ENCODE measurements around the gene USP38. TPM values are rescaled to one million over a fixed set of nuclear protein-coding genes. Genes with fewer than 3 reads are reported as not detected.
A peak's percentile ranks its signal among the peaks of the same experiment; 100 is the strongest.

The USP38 gene
- total and polyA plus RNA-seq, 2 of the 4 experiments (the other 2 are of a cell fraction), result 5.5 to 17.0 TPM

DNA sequence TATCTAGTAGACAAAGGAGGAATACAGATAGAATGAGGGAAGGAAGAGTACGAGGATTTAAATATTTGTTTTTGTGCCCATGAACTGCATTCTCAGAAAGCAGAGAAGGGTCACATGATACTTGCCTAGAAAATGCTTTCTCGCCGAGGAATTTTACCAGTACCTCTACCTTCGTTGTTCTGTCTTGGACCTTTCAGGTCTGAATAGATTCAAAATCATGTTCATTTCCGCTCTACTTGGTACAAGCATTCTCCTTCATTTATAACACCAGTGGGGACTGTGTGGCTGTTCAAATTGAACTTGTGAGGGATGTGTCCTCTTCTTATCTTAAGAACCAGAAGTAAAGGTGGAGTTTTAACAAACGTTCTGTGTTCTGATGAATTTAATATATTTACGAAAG is 1.9 kb downstream of the USP38 start:
- intact Hi-C loops (cut with micrococcal nuclease), result loop anchor here (5.0 to 10.0 kb wide), 3 partner anchors 342 to 1059 kb away; partner anchors contain the start of gene INPP4B
- in situ Hi-C loops (cut with MboI; ENCODE audit: low sequenced_read_pairs), result no loop called here
- DNase-seq, result no peak

More for the DNA sequence above, 1.9 kb downstream of the USP38 start:
- H3K9me1 ChIP-seq (ENCODE audit: insufficient read depth, low read length), result no peaks in the 10 kb centered on the region
- dilution Hi-C loops (cut with HindIII; ENCODE audit: low sequenced_read_pairs, unreplicated experiment), result no loop called here
- no peak for ATAC-seq (ENCODE audit: low read depth)
- no peak overlapping the region for H2BK20ac ChIP-seq (ENCODE audit: low read depth, low read length)
- H3K27ac ChIP-seq (ENCODE audit: insufficient read depth, low read length), result no peak overlapping the region
- peak overlapping the region; percentile 41; the same call in 1 of the 2 replicates for H3K18ac ChIP-seq (ENCODE audit: low read depth, low read length)
- H3K79me1 ChIP-seq (ENCODE audit: low read depth in 1 of 2, low read length in 2 of 2), result peaks cover 6 to 31% of the 10 kb centered on the region in 2 experiments; a peak in 3 of 4 replicates
- H2AFZ ChIP-seq (replicated peaks; ENCODE audit: low read length, poor library complexity), result no peak overlapping the region
- no peaks in the 10 kb centered on the region for H3K9me3 ChIP-seq (ENCODE audit: control insufficient read depth, insufficient read depth, low read length)
- TSS peak; percentile 33 for BruUV-seq (replicated peaks)
- H2BK15ac ChIP-seq (ENCODE audit: low read depth, low read length), result no peak overlapping the region
- WGBS, 2 experiments (ENCODE audit: extremely low coverage in 2 of 2, insufficient read length in 1 of 2), result no CpG with 5 or more reads among the region's 7 CpGs
- peak overlapping the region; percentile 91 for H3K4me2 ChIP-seq (ENCODE audit: low read depth, low read length)
- H3K14ac ChIP-seq (replicated peaks; ENCODE audit: low read depth, low read length), result no peak overlapping the region
- TF ChIP-seq, protein P1, sequence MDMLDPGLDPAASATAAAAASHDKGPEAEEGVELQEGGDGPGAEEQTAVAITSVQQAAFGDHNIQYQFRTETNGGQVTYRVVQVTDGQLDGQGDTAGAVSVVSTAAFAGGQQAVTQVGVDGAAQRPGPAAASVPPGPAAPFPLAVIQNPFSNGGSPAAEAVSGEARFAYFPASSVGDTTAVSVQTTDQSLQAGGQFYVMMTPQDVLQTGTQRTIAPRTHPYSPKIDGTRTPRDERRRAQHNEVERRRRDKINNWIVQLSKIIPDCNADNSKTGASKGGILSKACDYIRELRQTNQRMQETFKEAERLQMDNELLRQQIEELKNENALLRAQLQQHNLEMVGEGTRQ (IDR thresholded peaks at IDR 0.05; ENCODE audit: low read depth, low read length), result peak; percentile 42; the same call in 1 of the 2 replicates
- TF ChIP-seq MAZ (IDR thresholded peaks at IDR 0.05; ENCODE audit: borderline replicate concordance, low read depth, low read length), result no peak
- CTCF ChIA-PET, result no interaction called here
- H2BK120ac ChIP-seq (ENCODE audit: low read depth, low read length), result no peak overlapping the region
- H4K8ac ChIP-seq (ENCODE audit: low read depth in 2 of 2, low read length in 2 of 2), result no peak overlapping the region
- H4K91ac ChIP-seq (ENCODE audit: insufficient read depth, low read depth, low read length), result no peak overlapping the region
- H4K20me1 ChIP-seq (ENCODE audit: insufficient read depth, low read length), result peaks cover 13% of the 10 kb centered on the region
- H3K4me1 ChIP-seq (ENCODE audit: control insufficient read depth, insufficient read depth, low read length), result no peaks in the 10 kb centered on the region
- peak overlapping the region; percentile 31; the same call in 1 of the 2 replicates for H3K56ac ChIP-seq (ENCODE audit: extremely low read depth, insufficient read depth, low read length)
- POLR2A ChIA-PET (ENCODE audit: unreplicated experiment), result no interaction called here
- no peak overlapping the region for H2AK9ac ChIP-seq (replicated peaks; ENCODE audit: low read depth, low read length, poor library complexity)
- H3K27me3 ChIP-seq (ENCODE audit: control insufficient read depth, insufficient read depth, low read length), result no peaks in the 10 kb centered on the region
- H3K4me3 ChIP-seq (ENCODE audit: insufficient read depth, low read depth, low read length), result peak overlapping the region; percentile 74
- peak overlapping the region; percentile 57; the same call in 1 of the 2 replicates for H3K23ac ChIP-seq (ENCODE audit: low read depth, low read length)
- H2AK5ac ChIP-seq (ENCODE audit: low read depth, low read length), result no peak overlapping the region
- peak overlapping the region; percentile 47; the same call in 1 of the 2 replicates for H3K9ac ChIP-seq (ENCODE audit: low read depth, low read length)
- H4K5ac ChIP-seq (ENCODE audit: low read depth, low read length), result no peak overlapping the region; the same call in 1 of the 2 replicates
- H3K36me3 ChIP-seq (ENCODE audit: control insufficient read depth, insufficient read depth, low read length), result peaks cover 2% of the 10 kb centered on the region; the same call in 1 of the 2 replicates
- H2BK5ac ChIP-seq (ENCODE audit: low read depth, low read length, poor library complexity, severe bottlenecking), result peak overlapping the region; percentile 65
- H3K4ac ChIP-seq (ENCODE audit: low read depth, low read length), result no peak overlapping the region

Measured in IMR-90 (cell line).